GM10266 (cell line): ENCODE results near the gene EVX2.

Experiments used
- DNase-seq: peaks from one replicate; pipeline ENCODE4 v3.0.0; 2012; ENCODE audit errors: extremely low spot score
- CTCF ChIP-seq: IDR thresholded peaks from 2 replicates; pipeline ENCODE4 v1.5.1; 2012; ENCODE audit warnings: mild to moderate bottlenecking, low read depth; ENCODE audit not compliant: control insufficient read depth, insufficient read depth; ENCODE audit errors: missing control alignments

The EVX2 gene

GRCh38 chr2:176096243-176096985 lies 12.7 kb upstream of the EVX2 start:
- DNase-seq: no peak
- no peak for TF ChIP-seq CTCF

GRCh38 chr2:176095421-176095820 lies 11.7 kb upstream of the EVX2 start:
- TF ChIP-seq CTCF: no peak
- DNase-seq: no peak

GRCh38 chr2:176094349-176094748 lies 10.6 kb upstream of the EVX2 start:
- DNase-seq: no peak
- TF ChIP-seq CTCF: no peak

- no peak for TF ChIP-seq CTCF
- no peak for DNase-seq
Observed at GRCh38 chr2:176093898-176094249, 10.1 kb upstream of the EVX2 start.

- no peak for TF ChIP-seq CTCF
- no peak for DNase-seq
Observed at GRCh38 chr2:176093145-176093897, 9.6 kb upstream of the EVX2 start.

GRCh38 chr2:176092270-176093144 lies 8.7 kb upstream of the EVX2 start, which contains the start of gene HOXD13:
TSS of gene HOXD13 (plus strand) at chr2:176092721. CDS start at chr2:176092891, 170 bp downstream.
- peak; percentile 31 for DNase-seq
- no peak for TF ChIP-seq CTCF
